DOHH2 (cell line): ENCODE data around the gene CAB39L.
"Not testable (repeated sequence)": the region's sequence is repeated elsewhere in the genome, so short reads cannot be mapped to it uniquely, and the experiment has no call there.

ENCODE experiments used
- H3F3A ChIP-seq: fragments of 200-600 bp; sonication (generic), shearing (Covaris generic); 2 replicates; pipeline ENCODE4 v1.6.0; 2016; ENCODE audit warnings: antibody characterized with exemption, mild to moderate bottlenecking; ENCODE audit not compliant: control insufficient read depth, insufficient read depth
- H3K27ac ChIP-seq: fragments of 200-600 bp; sonication (generic); 2 replicates; pipeline ENCODE4 v1.5.1; 2014; ENCODE audit warnings: low read depth, mild to moderate bottlenecking, low read length, moderate library complexity
- H3K27me3 ChIP-seq: fragments of 200-600 bp; sonication (generic); 2 replicates; pipeline ENCODE4 v1.6.1; 2014; ENCODE audit warnings: mild to moderate bottlenecking, low read length, mixed read lengths; ENCODE audit not compliant: control insufficient read depth
- H3K36me3 ChIP-seq: fragments of 200-600 bp; sonication (generic); 2 replicates; pipeline ENCODE4 v1.6.1; 2014; ENCODE audit warnings: mild to moderate bottlenecking, low read length, moderate library complexity, mixed read lengths; ENCODE audit not compliant: control insufficient read depth
- H3K4me1 ChIP-seq: fragments of 200-600 bp; sonication (generic); 2 replicates; pipeline ENCODE4 v1.6.1; 2014; ENCODE audit warnings: mild to moderate bottlenecking, low read length, mixed read lengths; ENCODE audit not compliant: control insufficient read depth
- H3K4me2 ChIP-seq: fragments of 200-600 bp; sonication (generic); 2 replicates; pipeline ENCODE4 v1.6.0; 2014; ENCODE audit warnings: mild to moderate bottlenecking, low read length, moderate library complexity
- H3K4me3 ChIP-seq: fragments of 200-600 bp; sonication (generic); 2 replicates; pipeline ENCODE4 v1.5.1; 2014; ENCODE audit warnings: mild to moderate bottlenecking, low read length, mixed read lengths
- H3K79me2 ChIP-seq: fragments of 200-600 bp; sonication (generic); 2 replicates; pipeline ENCODE4 v1.6.1; 2014; ENCODE audit warnings: mild to moderate bottlenecking, low read length, mixed read lengths; ENCODE audit not compliant: control insufficient read depth
- H3K9me2 ChIP-seq: fragments of 200-600 bp; sonication (generic); replicated peaks from 2 replicates; pipeline ENCODE4 v1.6.1; 2014; ENCODE audit warnings: mild to moderate bottlenecking, low read length, mixed read lengths; ENCODE audit not compliant: control insufficient read depth
- H3K9me3 ChIP-seq: fragments of 200-600 bp; sonication (generic); 2 replicates; pipeline ENCODE4 v1.6.1; 2014; ENCODE audit warnings: antibody characterized with exemption, low read length, mixed read lengths; ENCODE audit not compliant: control insufficient read depth, insufficient read depth
- H4K20me1 ChIP-seq: fragments of 200-600 bp; sonication (generic); 2 replicates; pipeline ENCODE4 v1.6.0; 2014; ENCODE audit warnings: low read depth, mild to moderate bottlenecking, antibody characterized with exemption, low read length, moderate library complexity; ENCODE audit not compliant: control insufficient read depth, insufficient read depth
- EZH2phosphoT487 ChIP-seq: fragments of 200-600 bp; sonication (generic); IDR thresholded peaks from 2 replicates; pipeline ENCODE4 v1.6.1; 2017; ENCODE audit warnings: borderline replicate concordance, mild to moderate bottlenecking, antibody characterized with exemption, low read length, moderate library complexity, mixed read lengths
- TF ChIP-seq, protein P1 (sequence below): fragments of 200-600 bp; sonication (generic); IDR thresholded peaks from one replicate; pipeline ENCODE4 v1.5.1; 2014; ENCODE audit warnings: antibody characterized with exemption, mild to moderate bottlenecking, low read depth, low read length; ENCODE audit not compliant: poor library complexity, severe bottlenecking

Gene CAB39L

DNA sequence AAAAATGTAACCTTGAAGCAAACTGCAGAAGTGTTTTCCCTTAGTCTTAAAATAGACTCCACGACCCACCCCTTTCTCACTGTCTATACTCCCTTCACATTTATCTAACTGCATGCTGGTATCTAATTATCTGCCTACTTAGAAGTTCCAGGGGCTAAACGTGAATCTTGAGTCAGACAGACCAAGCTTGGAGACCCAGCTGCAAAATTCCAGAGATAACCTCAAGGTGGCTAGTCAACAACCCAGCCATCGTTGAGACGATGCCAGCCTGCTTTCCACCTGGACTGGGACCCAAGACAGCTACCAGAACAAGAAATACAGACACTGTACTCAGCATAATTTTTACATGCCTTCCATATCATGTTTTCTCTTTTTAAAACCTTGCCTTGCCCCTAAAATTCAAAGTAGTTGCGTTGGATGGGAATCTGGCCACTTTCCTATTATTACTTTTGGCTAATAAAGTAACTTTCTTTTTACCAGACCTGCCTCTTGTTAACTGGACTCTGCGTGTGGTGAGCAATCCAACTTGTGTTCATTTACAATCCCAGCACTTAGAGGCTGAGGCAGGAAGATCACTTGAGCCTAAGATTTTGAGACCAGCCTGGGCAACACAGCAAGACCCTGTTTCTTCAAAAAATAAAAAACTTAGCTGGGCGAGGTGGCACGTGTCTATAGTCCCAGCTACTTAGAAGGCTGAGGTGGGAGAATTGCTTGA lies 113.9 kb downstream of the CAB39L start:
- Histone ChIP-seq H3K4me3 (no peak overlapping the region), H3K27ac (no peak overlapping the region), H4K20me1 (no peaks in the 10 kb centered on the region), H3K4me1 (peaks cover 4% of the 10 kb centered on the region), H3K9me3 (no peaks in the 10 kb centered on the region), H3K27me3 (no peaks in the 10 kb centered on the region), H3K36me3 (no peaks in the 10 kb centered on the region; the same call in 1 of the 2 replicates), H3K4me2 (no peak overlapping the region), H3F3A (no peaks in the 10 kb centered on the region), H3K79me2 (no peaks in the 10 kb centered on the region), H3K9me2 (no peaks in the 10 kb centered on the region)
- TF ChIP-seq, protein P1, sequence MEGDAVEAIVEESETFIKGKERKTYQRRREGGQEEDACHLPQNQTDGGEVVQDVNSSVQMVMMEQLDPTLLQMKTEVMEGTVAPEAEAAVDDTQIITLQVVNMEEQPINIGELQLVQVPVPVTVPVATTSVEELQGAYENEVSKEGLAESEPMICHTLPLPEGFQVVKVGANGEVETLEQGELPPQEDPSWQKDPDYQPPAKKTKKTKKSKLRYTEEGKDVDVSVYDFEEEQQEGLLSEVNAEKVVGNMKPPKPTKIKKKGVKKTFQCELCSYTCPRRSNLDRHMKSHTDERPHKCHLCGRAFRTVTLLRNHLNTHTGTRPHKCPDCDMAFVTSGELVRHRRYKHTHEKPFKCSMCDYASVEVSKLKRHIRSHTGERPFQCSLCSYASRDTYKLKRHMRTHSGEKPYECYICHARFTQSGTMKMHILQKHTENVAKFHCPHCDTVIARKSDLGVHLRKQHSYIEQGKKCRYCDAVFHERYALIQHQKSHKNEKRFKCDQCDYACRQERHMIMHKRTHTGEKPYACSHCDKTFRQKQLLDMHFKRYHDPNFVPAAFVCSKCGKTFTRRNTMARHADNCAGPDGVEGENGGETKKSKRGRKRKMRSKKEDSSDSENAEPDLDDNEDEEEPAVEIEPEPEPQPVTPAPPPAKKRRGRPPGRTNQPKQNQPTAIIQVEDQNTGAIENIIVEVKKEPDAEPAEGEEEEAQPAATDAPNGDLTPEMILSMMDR: no peak
- TF ChIP-seq EZH2phosphoT487: no peak

GRCh38 chr13:49327145-49327544 lies 116.7 kb downstream of the CAB39L start:
- not testable (repeated sequence) for H3K36me3 ChIP-seq, H4K20me1 ChIP-seq, H3K4me1 ChIP-seq, H3K9me3 ChIP-seq, H3K79me2 ChIP-seq, H3K4me2 ChIP-seq, H3K27ac ChIP-seq, H3F3A ChIP-seq, H3K9me2 ChIP-seq, H3K27me3 ChIP-seq, H3K4me3 ChIP-seq

DNA sequence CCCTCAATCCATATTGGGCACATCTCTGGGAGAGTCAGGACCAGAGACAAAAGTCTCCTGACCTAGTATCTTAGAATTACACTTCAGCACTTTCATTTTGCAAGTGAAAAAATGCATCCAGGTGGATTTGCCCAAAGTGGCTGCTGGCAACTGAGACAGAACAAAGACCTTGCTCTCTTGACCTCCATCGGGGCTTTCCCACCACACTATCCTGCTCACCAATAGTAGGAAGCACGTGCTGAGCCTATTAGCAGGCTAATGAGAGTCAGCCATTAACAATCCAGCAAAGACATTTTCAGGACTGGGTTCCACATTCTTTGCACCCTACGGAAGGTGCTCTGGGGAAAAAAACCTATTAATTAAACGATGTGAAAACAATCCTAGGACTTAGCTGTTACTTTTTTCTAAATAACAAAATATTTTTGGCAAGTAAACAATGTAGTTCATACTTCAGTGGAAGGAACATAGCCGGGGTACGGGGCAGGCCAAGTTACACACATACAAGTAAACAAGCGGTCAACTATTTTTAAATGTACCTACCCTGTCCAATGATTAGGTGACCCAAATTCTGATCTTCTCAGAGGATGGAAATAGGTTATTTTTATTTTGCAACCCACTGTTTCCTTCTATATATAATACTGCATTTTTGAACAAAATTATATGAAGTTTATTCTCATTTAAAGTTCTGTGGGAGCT lies 117.5 kb downstream of the CAB39L start:
- peaks cover 10% of the 10 kb centered on the region for H3K4me1 ChIP-seq
- no peaks in the 10 kb centered on the region for H3K79me2 ChIP-seq
- TF ChIP-seq, protein P1: no peak
- no peak for TF ChIP-seq EZH2phosphoT487

DNA sequence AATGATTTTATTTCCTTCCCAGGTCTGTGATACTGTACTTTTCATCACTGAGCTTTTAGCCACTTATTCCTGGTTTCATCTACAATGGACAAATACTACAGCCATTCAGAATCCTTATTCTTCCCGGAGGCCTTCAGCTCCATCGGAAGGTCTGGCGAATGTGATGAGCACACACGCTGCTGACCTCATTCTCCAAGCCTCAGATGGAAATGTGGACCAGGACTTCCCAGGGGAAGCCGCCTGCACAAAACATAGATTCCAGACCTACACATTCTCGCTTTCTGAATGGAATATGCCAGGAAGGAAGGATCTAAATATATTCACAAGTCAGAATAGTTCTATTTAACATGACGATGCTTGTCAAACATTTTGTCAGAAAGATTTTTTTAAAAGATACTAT lies 120.5 kb downstream of the CAB39L start:
- H3K9me2 ChIP-seq: no peaks in the 10 kb centered on the region
- H3K4me1 ChIP-seq: peaks cover 28% of the 10 kb centered on the region
- H3K9me3 ChIP-seq: no peaks in the 10 kb centered on the region
- no peaks in the 10 kb centered on the region for H4K20me1 ChIP-seq
- no peak overlapping the region for H3K27ac ChIP-seq
- TF ChIP-seq EZH2phosphoT487: no peak
- TF ChIP-seq, protein P1: no peak
- no peak overlapping the region for H3K4me2 ChIP-seq
- no peaks in the 10 kb centered on the region for H3K36me3 ChIP-seq
- no peaks in the 10 kb centered on the region for H3K27me3 ChIP-seq
- no peaks in the 10 kb centered on the region for H3F3A ChIP-seq
- H3K4me3 ChIP-seq: no peak overlapping the region
- no peaks in the 10 kb centered on the region for H3K79me2 ChIP-seq

More for the DNA sequence above, 117.5 kb downstream of the CAB39L start:
- Histone ChIP-seq H3F3A (no peaks in the 10 kb centered on the region), H3K27me3 (no peaks in the 10 kb centered on the region), H3K36me3 (no peaks in the 10 kb centered on the region; the same call in 1 of the 2 replicates), H3K4me2 (no peak overlapping the region), H4K20me1 (no peaks in the 10 kb centered on the region), H3K4me3 (no peak overlapping the region), H3K9me2 (no peaks in the 10 kb centered on the region), H3K27ac (no peak overlapping the region), H3K9me3 (no peaks in the 10 kb centered on the region)
